Retinal pigment epithelial cell (primary cell): ENCODE data around the gene GDAP2.

Experiments
- DNase-seq: peaks from one replicate; pipeline ENCODE4 v3.0.0-alpha.2; 2010; ENCODE audit warnings: low read depth
- H3K4me3 ChIP-seq: 2 replicates; pipeline ENCODE4 v1.5.1; 2011; ENCODE audit warnings: mild to moderate bottlenecking, low read length, control low read depth, moderate library complexity
- TF ChIP-seq, protein P1 (sequence below): conservative IDR thresholded peaks from 2 replicates; pipeline ENCODE4 v1.5.1; 2011; ENCODE audit warnings: low read depth, low read length, control low read depth, inconsistent platforms

The GDAP2 gene

GRCh38 chr1:117890452-117890851 lies 39.0 kb downstream of the GDAP2 start:
- DNase-seq: no peak
- TF ChIP-seq, protein P1, sequence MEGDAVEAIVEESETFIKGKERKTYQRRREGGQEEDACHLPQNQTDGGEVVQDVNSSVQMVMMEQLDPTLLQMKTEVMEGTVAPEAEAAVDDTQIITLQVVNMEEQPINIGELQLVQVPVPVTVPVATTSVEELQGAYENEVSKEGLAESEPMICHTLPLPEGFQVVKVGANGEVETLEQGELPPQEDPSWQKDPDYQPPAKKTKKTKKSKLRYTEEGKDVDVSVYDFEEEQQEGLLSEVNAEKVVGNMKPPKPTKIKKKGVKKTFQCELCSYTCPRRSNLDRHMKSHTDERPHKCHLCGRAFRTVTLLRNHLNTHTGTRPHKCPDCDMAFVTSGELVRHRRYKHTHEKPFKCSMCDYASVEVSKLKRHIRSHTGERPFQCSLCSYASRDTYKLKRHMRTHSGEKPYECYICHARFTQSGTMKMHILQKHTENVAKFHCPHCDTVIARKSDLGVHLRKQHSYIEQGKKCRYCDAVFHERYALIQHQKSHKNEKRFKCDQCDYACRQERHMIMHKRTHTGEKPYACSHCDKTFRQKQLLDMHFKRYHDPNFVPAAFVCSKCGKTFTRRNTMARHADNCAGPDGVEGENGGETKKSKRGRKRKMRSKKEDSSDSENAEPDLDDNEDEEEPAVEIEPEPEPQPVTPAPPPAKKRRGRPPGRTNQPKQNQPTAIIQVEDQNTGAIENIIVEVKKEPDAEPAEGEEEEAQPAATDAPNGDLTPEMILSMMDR: no peak
- H3K4me3 ChIP-seq: no peak overlapping the region

DNA sequence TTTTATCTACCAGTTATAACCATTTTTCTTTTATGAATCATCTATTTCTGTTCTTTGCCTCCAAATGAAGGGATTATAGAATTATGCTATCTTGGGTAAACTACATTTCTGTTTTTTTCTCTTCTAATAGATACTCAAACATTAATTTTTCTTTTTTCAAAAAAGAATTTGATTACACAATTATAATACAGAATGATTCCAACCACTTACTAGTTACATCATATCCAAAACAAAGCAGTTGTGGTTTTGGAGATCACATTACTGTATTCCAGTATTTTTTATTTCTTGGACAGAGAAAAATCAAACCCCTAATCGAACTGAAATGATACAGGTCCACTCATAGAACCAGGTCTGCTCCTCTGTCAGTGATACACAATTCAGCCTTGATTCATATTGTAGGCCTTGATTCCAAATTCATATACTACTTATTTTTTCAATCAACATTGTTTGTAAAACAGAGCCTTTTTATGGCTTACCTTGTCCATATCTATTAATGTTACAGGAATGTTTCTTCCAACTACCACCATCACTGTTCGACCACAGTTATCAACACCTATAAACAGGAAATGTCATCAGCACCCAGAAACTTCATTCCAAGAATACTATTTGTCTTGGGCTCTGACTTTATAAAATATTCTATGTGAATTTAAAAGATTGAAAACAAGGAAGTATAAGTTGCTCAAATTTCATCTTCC lies 43.2 kb downstream of the GDAP2 start:
- TF ChIP-seq, protein P1: no peak
- DNase-seq: no peak
- H3K4me3 ChIP-seq: no peak overlapping the region

- TF ChIP-seq, protein P1: no peak
Observed at GRCh38 chr1:117883616-117884015, 45.8 kb downstream of the GDAP2 start.

GRCh38 chr1:117879284-117879683 lies 50.1 kb downstream of the GDAP2 start:
- TF ChIP-seq, protein P1: no peak
- DNase-seq: no peak
- no peak overlapping the region for H3K4me3 ChIP-seq

More at GRCh38 chr1:117883616-117884015, 45.8 kb downstream of the GDAP2 start:
- no peak overlapping the region for H3K4me3 ChIP-seq
- no peak for DNase-seq

GRCh38 chr1:117877823-117878222 lies 51.6 kb downstream of the GDAP2 start:
- no peak overlapping the region for H3K4me3 ChIP-seq
- DNase-seq: no peak
- TF ChIP-seq, protein P1: no peak

- no peak for DNase-seq
- no peak overlapping the region for H3K4me3 ChIP-seq
- TF ChIP-seq, protein P1: no peak
Observed at GRCh38 chr1:117871013-117871412, 58.4 kb downstream of the GDAP2 start.

DNA sequence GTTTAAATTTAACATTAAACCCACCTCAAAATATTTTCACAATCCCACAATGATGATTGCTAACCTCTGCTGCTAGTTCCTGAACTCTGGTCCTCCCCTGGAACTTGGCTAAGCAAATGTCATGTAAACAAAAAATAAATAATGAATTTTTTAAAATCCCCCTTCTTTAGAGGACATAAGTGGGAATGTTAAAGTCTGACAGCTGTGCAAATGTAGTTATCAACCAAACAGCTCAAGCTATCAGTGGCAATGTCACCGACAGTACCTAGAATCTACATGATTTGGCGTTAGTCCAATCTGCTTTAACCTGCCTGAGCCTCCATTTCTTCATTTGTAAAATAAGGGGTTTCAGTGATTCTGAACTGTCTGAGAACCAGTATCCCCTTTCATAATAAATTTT lies 67.7 kb downstream of the GDAP2 start:
- no peak overlapping the region for H3K4me3 ChIP-seq
- TF ChIP-seq, protein P1: no peak
- DNase-seq: no peak
